GM23338 (cell line): Measurements from ENCODE around the gene CYTH1. TPM values are rescaled to one million over a fixed set of nuclear protein-coding genes. Genes with fewer than 3 reads are reported as not detected.

Experiments used
- ATAC-seq: fragments of 200-7000 bp; cut with Tn5 transposase; 3 replicates; pipeline ENCODE4 v1.9.1; 2020
- DNase-seq: peaks from one replicate; pipeline ENCODE4 v3.0.0-alpha.2; 2015; ENCODE audit warnings: low spot score
- H2AFZ ChIP-seq: fragments of 200-600 bp; sonication (generic); 2 replicates; pipeline ENCODE4 v1.8.0; 2016; ENCODE audit warnings: antibody characterized with exemption, mild to moderate bottlenecking, moderate library complexity
- H3F3A ChIP-seq: fragments of 200-600 bp; sonication (generic); replicated peaks from 2 replicates; pipeline ENCODE4 v1.8.0; 2017; ENCODE audit warnings: antibody characterized with exemption, mixed run types, low read depth
- H3K27ac ChIP-seq: fragments of 200-600 bp; sonication (generic); 2 replicates; pipeline ENCODE4 v1.6.1; 2016; ENCODE audit warnings: low read depth
- H3K27me3 ChIP-seq: fragments of 200-600 bp; sonication (generic); 2 replicates; pipeline ENCODE4 v1.8.0; 2016; ENCODE audit warnings: mild to moderate bottlenecking, mixed run types, moderate library complexity; ENCODE audit not compliant: insufficient read depth
- H3K36me3 ChIP-seq: fragments of 200-600 bp; sonication (generic); 2 replicates; pipeline ENCODE4 v1.8.0; 2016; ENCODE audit warnings: mild to moderate bottlenecking; ENCODE audit not compliant: insufficient read depth
- H3K4me1 ChIP-seq: fragments of 200-600 bp; sonication (generic); 2 replicates; pipeline ENCODE4 v1.8.0; 2016; ENCODE audit warnings: mild to moderate bottlenecking, moderate library complexity; ENCODE audit not compliant: insufficient read depth
- H3K4me2 ChIP-seq: fragments of 200-600 bp; sonication (generic); 2 replicates; pipeline ENCODE4 v1.7.1; 2017; ENCODE audit warnings: mixed run types
- H3K4me3 ChIP-seq: fragments of 200-600 bp; sonication (generic); 2 replicates; pipeline ENCODE4 v1.6.1; 2016; ENCODE audit warnings: mixed run types
- H3K79me2 ChIP-seq: fragments of 200-600 bp; sonication (generic); replicated peaks from 2 replicates; pipeline ENCODE4 v1.8.0; 2017; ENCODE audit warnings: mild to moderate bottlenecking; ENCODE audit not compliant: insufficient read depth
- H3K9me2 ChIP-seq: fragments of 200-600 bp; sonication (generic); 2 replicates; pipeline ENCODE4 v1.8.0; 2017; ENCODE audit not compliant: insufficient read depth
- H4K20me1 ChIP-seq: fragments of 200-600 bp; sonication (generic); replicated peaks from 2 replicates; pipeline ENCODE4 v1.8.0; 2017; ENCODE audit warnings: mild to moderate bottlenecking; ENCODE audit not compliant: insufficient read depth
- H3K27ac Mint-ChIP-seq: 2 replicates; pipeline ENCODE4 v1.8.0; 2020; ENCODE audit warnings: inconsistent platforms, mild to moderate bottlenecking, moderate library complexity, mixed read lengths
- H3K27me3 Mint-ChIP-seq: 3 replicates; pipeline ENCODE4 v1.8.0; 2022; ENCODE audit warnings: low read depth, mild to moderate bottlenecking, moderate library complexity, mixed read lengths, inconsistent platforms; ENCODE audit not compliant: insufficient read depth, poor library complexity
- H3K36me3 Mint-ChIP-seq: 3 replicates; pipeline ENCODE4 v1.8.0; 2021; ENCODE audit warnings: low read depth, mild to moderate bottlenecking, inconsistent platforms, moderate library complexity, mixed read lengths
- H3K4me1 Mint-ChIP-seq: 3 replicates; pipeline ENCODE4 v1.8.0; 2020; ENCODE audit warnings: mild to moderate bottlenecking, inconsistent platforms, mixed read lengths
- H3K4me3 Mint-ChIP-seq: 3 replicates; pipeline ENCODE4 v1.8.0; 2021; ENCODE audit warnings: moderate library complexity, mild to moderate bottlenecking, inconsistent platforms, mixed read lengths
- H3K9me3 Mint-ChIP-seq: 3 replicates; pipeline ENCODE4 v1.8.0; 2020; ENCODE audit warnings: moderate library complexity, mild to moderate bottlenecking, inconsistent platforms, mixed read lengths
- CREB1 ChIP-seq: fragments of 250-450 bp; sonication (Bioruptor Pico); IDR thresholded peaks from 2 replicates; pipeline ENCODE4 v1.5.0; 2020; ENCODE audit warnings: low read depth, mild to moderate bottlenecking, moderate library complexity
- EZH2 ChIP-seq: fragments of 200-600 bp; sonication (generic); IDR thresholded peaks from one replicate; pipeline ENCODE4 v1.8.0; 2017; ENCODE audit warnings: antibody characterized with exemption, mild to moderate bottlenecking, low read depth; ENCODE audit not compliant: unreplicated experiment
- EZH2phosphoT487 ChIP-seq: fragments of 200-600 bp; sonication (generic); IDR thresholded peaks from one replicate; pipeline ENCODE4 v1.8.1; 2018; ENCODE audit warnings: antibody characterized with exemption; ENCODE audit not compliant: unreplicated experiment
- JUNB ChIP-seq: IDR thresholded peaks from one replicate; pipeline ENCODE4 v1.6.1; 2016; ENCODE audit warnings: antibody characterized with exemption; ENCODE audit not compliant: unreplicated experiment
- NANOG ChIP-seq: IDR thresholded peaks from 2 replicates; pipeline ENCODE4 v1.6.1; 2016; ENCODE audit warnings: antibody characterized with exemption, borderline replicate concordance
- POLR2AphosphoS5 ChIP-seq: IDR thresholded peaks from 2 replicates; pipeline ENCODE4 v1.6.1; 2016; ENCODE audit warnings: antibody characterized with exemption, low read depth
- STAT1 ChIP-seq: IDR thresholded peaks from one replicate; pipeline ENCODE4 v1.6.1; 2016; ENCODE audit warnings: antibody characterized with exemption; ENCODE audit not compliant: unreplicated experiment
- ZNF114 ChIP-seq: fragments of 250-450 bp; sonication (Bioruptor Pico); IDR thresholded peaks from 2 replicates; pipeline ENCODE4 v1.5.0; 2020; ENCODE audit warnings: mild to moderate bottlenecking, moderate library complexity
- ZNF331 ChIP-seq: fragments of 250-450 bp; sonication (Bioruptor Pico); IDR thresholded peaks from 2 replicates; pipeline ENCODE4 v1.5.0; 2020; ENCODE audit warnings: low read depth, mild to moderate bottlenecking, moderate library complexity
- polyA plus RNA-seq: library from polyadenylated mRNA; unstranded; fragments of >200 nt; fragmentation: Nextera tagmentation; extraction: Ambion mirVana; gene quantifications from 2 replicates; pipeline ENCODE4 v1.2.1, GENCODE V29; 2016
- total RNA-seq: library from RNA; depleted of rRNA; stranded (reverse); fragments of >200 nt; shearing (Covaris generic); gene quantifications from 2 replicates; pipeline ENCODE4 v1.2.3, GENCODE V29; 2014
- TF ChIP-seq, protein P1 (sequence below): fragments of 250-450 bp; sonication (Bioruptor Pico); IDR thresholded peaks from 2 replicates; pipeline ENCODE4 v1.5.0; 2020; ENCODE audit warnings: mild to moderate bottlenecking, moderate library complexity
- TF ChIP-seq, protein P2 (sequence below): IDR thresholded peaks from 2 replicates; pipeline ENCODE4 v1.6.1; 2016; ENCODE audit warnings: antibody characterized with exemption
- TF ChIP-seq, protein P3 (sequence below): IDR thresholded peaks from one replicate; pipeline ENCODE4 v1.6.1; 2018; ENCODE audit warnings: antibody characterized with exemption; ENCODE audit not compliant: unreplicated experiment
- TF ChIP-seq, protein P4 (sequence below), 2 experiments: fragments of 200-600 bp in 1 of 2; sonication (generic) in 1 of 2; conservative IDR thresholded peaks; 2 replicates each; pipeline versions ENCODE4 v1.5.1 to v1.6.1; 2016 to 2017; ENCODE audit warnings: antibody characterized with exemption in 2 of 2, low read depth in 2 of 2, mild to moderate bottlenecking in 2 of 2, moderate library complexity in 1 of 2

Gene CYTH1
- total and polyA plus RNA-seq, 2 experiments from 2014 or later: 13.8 to 14.5 TPM

DNA sequence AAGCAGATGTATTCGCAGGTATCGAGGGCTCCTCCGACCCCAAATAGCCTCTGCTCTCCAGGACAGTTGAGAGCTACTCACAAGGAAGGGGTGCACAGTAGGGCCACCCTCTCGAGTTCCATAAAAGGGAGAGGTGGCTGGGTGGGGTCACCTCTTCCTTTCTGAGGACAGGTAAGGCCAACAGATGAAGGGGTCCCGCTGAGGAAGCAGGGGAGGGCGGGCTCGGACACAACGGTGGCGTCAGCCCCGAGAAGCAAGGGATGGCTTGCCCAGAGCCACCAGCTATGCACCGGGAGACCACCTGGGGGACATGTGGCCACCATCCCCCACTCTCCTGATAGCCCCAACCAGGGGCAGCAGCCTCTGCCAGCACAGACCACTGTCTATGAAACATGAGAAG lies 15.1 kb upstream of the CYTH1 start:
- no peak overlapping the region for H3K27ac ChIP-seq
- no peaks in the 10 kb centered on the region for H3F3A ChIP-seq
- Mint-ChIP-seq H3K4me1 (no peaks in the 10 kb centered on the region), H3K27ac (no peak overlapping the region), H3K27me3 (peaks cover 6% of the 10 kb centered on the region), H3K36me3 (peaks cover 77% of the 10 kb centered on the region), H3K9me3 (no peaks in the 10 kb centered on the region), H3K4me3 (no peak overlapping the region)
- TF ChIP-seq, protein P1, sequence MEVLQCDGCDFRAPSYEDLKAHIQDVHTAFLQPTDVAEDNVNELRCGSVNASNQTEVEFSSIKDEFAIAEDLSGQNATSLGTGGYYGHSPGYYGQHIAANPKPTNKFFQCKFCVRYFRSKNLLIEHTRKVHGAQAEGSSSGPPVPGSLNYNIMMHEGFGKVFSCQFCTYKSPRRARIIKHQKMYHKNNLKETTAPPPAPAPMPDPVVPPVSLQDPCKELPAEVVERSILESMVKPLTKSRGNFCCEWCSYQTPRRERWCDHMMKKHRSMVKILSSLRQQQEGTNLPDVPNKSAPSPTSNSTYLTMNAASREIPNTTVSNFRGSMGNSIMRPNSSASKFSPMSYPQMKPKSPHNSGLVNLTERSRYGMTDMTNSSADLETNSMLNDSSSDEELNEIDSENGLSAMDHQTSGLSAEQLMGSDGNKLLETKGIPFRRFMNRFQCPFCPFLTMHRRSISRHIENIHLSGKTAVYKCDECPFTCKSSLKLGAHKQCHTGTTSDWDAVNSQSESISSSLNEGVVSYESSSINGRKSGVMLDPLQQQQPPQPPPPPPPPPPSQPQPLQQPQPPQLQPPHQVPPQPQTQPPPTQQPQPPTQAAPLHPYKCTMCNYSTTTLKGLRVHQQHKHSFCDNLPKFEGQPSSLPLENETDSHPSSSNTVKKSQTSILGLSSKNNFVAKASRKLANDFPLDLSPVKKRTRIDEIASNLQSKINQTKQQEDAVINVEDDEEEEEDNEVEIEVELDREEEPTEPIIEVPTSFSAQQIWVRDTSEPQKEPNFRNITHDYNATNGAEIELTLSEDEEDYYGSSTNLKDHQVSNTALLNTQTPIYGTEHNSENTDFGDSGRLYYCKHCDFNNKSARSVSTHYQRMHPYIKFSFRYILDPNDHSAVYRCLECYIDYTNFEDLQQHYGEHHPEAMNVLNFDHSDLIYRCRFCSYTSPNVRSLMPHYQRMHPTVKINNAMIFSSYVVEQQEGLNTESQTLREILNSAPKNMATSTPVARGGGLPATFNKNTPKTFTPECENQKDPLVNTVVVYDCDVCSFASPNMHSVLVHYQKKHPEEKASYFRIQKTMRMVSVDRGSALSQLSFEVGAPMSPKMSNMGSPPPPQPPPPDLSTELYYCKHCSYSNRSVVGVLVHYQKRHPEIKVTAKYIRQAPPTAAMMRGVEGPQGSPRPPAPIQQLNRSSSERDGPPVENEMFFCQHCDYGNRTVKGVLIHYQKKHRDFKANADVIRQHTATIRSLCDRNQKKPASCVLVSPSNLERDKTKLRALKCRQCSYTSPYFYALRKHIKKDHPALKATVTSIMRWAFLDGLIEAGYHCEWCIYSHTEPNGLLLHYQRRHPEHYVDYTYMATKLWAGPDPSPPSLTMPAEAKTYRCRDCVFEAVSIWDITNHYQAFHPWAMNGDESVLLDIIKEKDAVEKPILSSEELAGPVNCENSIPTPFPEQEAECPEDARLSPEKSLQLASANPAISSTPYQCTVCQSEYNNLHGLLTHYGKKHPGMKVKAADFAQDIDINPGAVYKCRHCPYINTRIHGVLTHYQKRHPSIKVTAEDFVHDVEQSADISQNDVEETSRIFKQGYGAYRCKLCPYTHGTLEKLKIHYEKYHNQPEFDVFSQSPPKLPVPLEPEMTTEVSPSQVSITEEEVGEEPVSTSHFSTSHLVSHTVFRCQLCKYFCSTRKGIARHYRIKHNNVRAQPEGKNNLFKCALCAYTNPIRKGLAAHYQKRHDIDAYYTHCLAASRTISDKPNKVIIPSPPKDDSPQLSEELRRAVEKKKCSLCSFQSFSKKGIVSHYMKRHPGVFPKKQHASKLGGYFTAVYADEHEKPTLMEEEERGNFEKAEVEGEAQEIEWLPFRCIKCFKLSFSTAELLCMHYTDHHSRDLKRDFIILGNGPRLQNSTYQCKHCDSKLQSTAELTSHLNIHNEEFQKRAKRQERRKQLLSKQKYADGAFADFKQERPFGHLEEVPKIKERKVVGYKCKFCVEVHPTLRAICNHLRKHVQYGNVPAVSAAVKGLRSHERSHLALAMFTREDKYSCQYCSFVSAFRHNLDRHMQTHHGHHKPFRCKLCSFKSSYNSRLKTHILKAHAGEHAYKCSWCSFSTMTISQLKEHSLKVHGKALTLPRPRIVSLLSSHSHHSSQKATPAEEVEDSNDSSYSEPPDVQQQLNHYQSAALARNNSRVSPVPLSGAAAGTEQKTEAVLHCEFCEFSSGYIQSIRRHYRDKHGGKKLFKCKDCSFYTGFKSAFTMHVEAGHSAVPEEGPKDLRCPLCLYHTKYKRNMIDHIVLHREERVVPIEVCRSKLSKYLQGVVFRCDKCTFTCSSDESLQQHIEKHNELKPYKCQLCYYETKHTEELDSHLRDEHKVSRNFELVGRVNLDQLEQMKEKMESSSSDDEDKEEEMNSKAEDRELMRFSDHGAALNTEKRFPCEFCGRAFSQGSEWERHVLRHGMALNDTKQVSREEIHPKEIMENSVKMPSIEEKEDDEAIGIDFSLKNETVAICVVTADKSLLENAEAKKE (CRISPR knock-in tag): no peak
- TF ChIP-seq, protein P2, sequence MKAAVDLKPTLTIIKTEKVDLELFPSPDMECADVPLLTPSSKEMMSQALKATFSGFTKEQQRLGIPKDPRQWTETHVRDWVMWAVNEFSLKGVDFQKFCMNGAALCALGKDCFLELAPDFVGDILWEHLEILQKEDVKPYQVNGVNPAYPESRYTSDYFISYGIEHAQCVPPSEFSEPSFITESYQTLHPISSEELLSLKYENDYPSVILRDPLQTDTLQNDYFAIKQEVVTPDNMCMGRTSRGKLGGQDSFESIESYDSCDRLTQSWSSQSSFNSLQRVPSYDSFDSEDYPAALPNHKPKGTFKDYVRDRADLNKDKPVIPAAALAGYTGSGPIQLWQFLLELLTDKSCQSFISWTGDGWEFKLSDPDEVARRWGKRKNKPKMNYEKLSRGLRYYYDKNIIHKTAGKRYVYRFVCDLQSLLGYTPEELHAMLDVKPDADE: no peak
- TF ChIP-seq NANOG (no peak), POLR2AphosphoS5 (no peak), ZNF114 (no peak), STAT1 (no peak), CREB1 (no peak), EZH2 (no peak), JUNB (no peak), EZH2phosphoT487 (no peak), ZNF331 (CRISPR knock-in tag) (no peak)
- TF ChIP-seq, protein P3, sequence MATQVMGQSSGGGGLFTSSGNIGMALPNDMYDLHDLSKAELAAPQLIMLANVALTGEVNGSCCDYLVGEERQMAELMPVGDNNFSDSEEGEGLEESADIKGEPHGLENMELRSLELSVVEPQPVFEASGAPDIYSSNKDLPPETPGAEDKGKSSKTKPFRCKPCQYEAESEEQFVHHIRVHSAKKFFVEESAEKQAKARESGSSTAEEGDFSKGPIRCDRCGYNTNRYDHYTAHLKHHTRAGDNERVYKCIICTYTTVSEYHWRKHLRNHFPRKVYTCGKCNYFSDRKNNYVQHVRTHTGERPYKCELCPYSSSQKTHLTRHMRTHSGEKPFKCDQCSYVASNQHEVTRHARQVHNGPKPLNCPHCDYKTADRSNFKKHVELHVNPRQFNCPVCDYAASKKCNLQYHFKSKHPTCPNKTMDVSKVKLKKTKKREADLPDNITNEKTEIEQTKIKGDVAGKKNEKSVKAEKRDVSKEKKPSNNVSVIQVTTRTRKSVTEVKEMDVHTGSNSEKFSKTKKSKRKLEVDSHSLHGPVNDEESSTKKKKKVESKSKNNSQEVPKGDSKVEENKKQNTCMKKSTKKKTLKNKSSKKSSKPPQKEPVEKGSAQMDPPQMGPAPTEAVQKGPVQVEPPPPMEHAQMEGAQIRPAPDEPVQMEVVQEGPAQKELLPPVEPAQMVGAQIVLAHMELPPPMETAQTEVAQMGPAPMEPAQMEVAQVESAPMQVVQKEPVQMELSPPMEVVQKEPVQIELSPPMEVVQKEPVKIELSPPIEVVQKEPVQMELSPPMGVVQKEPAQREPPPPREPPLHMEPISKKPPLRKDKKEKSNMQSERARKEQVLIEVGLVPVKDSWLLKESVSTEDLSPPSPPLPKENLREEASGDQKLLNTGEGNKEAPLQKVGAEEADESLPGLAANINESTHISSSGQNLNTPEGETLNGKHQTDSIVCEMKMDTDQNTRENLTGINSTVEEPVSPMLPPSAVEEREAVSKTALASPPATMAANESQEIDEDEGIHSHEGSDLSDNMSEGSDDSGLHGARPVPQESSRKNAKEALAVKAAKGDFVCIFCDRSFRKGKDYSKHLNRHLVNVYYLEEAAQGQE: no peak
- TF ChIP-seq, protein P4, sequence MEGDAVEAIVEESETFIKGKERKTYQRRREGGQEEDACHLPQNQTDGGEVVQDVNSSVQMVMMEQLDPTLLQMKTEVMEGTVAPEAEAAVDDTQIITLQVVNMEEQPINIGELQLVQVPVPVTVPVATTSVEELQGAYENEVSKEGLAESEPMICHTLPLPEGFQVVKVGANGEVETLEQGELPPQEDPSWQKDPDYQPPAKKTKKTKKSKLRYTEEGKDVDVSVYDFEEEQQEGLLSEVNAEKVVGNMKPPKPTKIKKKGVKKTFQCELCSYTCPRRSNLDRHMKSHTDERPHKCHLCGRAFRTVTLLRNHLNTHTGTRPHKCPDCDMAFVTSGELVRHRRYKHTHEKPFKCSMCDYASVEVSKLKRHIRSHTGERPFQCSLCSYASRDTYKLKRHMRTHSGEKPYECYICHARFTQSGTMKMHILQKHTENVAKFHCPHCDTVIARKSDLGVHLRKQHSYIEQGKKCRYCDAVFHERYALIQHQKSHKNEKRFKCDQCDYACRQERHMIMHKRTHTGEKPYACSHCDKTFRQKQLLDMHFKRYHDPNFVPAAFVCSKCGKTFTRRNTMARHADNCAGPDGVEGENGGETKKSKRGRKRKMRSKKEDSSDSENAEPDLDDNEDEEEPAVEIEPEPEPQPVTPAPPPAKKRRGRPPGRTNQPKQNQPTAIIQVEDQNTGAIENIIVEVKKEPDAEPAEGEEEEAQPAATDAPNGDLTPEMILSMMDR (conservative IDR thresholded peaks at IDR 0.05; ENCODE audit: low read depth in 2 of 2): no peak
- H3K9me2 ChIP-seq: no peaks in the 10 kb centered on the region
- no peaks in the 10 kb centered on the region for H3K27me3 ChIP-seq
- peaks cover 23% of the 10 kb centered on the region; the same call in 1 of the 2 replicates for H3K36me3 ChIP-seq
- DNase-seq: no peak
- H3K4me2 ChIP-seq: no peak overlapping the region
- H4K20me1 ChIP-seq: no peaks in the 10 kb centered on the region; the same call in 1 of the 2 replicates
- H2AFZ ChIP-seq: no peak overlapping the region
- no peaks in the 10 kb centered on the region for H3K4me1 ChIP-seq
- H3K4me3 ChIP-seq: no peak overlapping the region
- H3K79me2 ChIP-seq: no peaks in the 10 kb centered on the region
- ATAC-seq: no peak
